Medulla oblongata (tissue), 1 donor: ENCODE results near the gene SLC6A19.

Experiments
- DNase-seq: peaks from one replicate; pipeline ENCODE4 v3.0.0-alpha.2; 2015; ENCODE audit errors: extremely low spot score

Gene SLC6A19

GRCh38 chr5:1209896-1210776, 8.7 kb downstream of the SLC6A19 start:
- no peak for DNase-seq

- DNase-seq = no peak
Observed at GRCh38 chr5:1210832-1211251, 9.4 kb downstream of the SLC6A19 start.

GRCh38 chr5:1211701-1212100, 10.3 kb downstream of the SLC6A19 start:
- no peak for DNase-seq

GRCh38 chr5:1212271-1212670, 10.9 kb downstream of the SLC6A19 start:
- DNase-seq = no peak

- no peak for DNase-seq
Observed at GRCh38 chr5:1212881-1213280, 11.5 kb downstream of the SLC6A19 start.

GRCh38 chr5:1213508-1214162, 12.2 kb downstream of the SLC6A19 start:
- DNase-seq = no peak

- DNase-seq = no peak
Observed at GRCh38 chr5:1214163-1214935, 13.0 kb downstream of the SLC6A19 start.

- no peak for DNase-seq
Observed at GRCh38 chr5:1214936-1215220, 13.5 kb downstream of the SLC6A19 start.

GRCh38 chr5:1215320-1216096, 14.1 kb downstream of the SLC6A19 start:
- DNase-seq = no peak

- DNase-seq = no peak
Observed at GRCh38 chr5:1216211-1216917, 15.0 kb downstream of the SLC6A19 start.

- DNase-seq = no peak
Observed at GRCh38 chr5:1216918-1217295, 15.5 kb downstream of the SLC6A19 start.

- DNase-seq = no peak
Observed at GRCh38 chr5:1217596-1218206, 16.3 kb downstream of the SLC6A19 start.

- DNase-seq = no peak
Observed at GRCh38 chr5:1218351-1219080, 17.1 kb downstream of the SLC6A19 start.

- no peak for DNase-seq
Observed at GRCh38 chr5:1219098-1219767, 17.8 kb downstream of the SLC6A19 start.

- no peak for DNase-seq
Observed at GRCh38 chr5:1219768-1220100, 18.3 kb downstream of the SLC6A19 start.

GRCh38 chr5:1220351-1220750, 19.0 kb downstream of the SLC6A19 start:
- DNase-seq = no peak

- DNase-seq = no peak
Observed at GRCh38 chr5:1220831-1221230, 19.4 kb downstream of the SLC6A19 start.

- DNase-seq = no peak
Observed at GRCh38 chr5:1221721-1222120, 20.3 kb downstream of the SLC6A19 start.

GRCh38 chr5:1222147-1222546, 20.8 kb downstream of the SLC6A19 start:
- no peak for DNase-seq
